RKO (cell line): Measurements from ENCODE around the gene GSK3A.

ENCODE experiments used
- DNase-seq: peaks from one replicate; pipeline ENCODE4 v3.0.0-alpha.2; 2016; ENCODE audit warnings: low spot score

GSK3A gene

DNA sequence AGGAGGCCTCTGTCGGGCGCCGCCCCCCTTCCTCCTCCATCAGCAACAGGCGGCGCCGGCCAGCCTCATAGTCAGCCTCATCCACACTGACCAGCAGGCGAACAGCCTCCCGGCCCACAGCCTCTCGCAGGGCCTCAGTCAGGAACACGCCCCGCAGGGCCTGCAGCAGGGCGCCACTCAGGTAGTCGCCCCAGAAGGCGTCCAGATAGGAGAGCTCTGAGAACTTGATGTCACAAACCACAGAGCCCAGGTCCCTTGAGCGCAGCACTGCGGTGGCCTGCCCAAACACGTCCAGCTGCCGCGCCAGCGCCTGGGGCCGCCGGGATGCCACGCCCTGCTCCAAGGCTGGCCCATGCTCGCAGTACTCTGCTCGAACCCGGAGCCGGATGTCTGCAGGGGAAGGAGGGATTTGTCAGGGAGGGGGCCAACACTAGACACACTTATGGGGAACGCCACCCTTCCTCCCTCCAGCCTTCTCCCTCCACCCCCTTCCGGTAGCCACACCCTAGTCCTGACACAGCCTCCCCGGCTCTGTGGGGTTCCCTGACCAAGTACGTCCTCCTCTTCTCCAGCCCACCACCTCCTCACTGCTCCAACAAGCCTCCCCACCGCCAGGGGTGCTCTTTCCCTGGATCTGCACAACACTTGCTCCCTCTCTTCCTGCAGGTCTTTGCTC is 42.8 kb downstream of the GSK3A start:
- DNase-seq = no peak

GRCh38 chr19:42198676-42199439 is 43.5 kb downstream of the GSK3A start:
- DNase-seq = no peak

GRCh38 chr19:42197375-42197817 is 45.0 kb downstream of the GSK3A start:
- DNase-seq = no peak

DNA sequence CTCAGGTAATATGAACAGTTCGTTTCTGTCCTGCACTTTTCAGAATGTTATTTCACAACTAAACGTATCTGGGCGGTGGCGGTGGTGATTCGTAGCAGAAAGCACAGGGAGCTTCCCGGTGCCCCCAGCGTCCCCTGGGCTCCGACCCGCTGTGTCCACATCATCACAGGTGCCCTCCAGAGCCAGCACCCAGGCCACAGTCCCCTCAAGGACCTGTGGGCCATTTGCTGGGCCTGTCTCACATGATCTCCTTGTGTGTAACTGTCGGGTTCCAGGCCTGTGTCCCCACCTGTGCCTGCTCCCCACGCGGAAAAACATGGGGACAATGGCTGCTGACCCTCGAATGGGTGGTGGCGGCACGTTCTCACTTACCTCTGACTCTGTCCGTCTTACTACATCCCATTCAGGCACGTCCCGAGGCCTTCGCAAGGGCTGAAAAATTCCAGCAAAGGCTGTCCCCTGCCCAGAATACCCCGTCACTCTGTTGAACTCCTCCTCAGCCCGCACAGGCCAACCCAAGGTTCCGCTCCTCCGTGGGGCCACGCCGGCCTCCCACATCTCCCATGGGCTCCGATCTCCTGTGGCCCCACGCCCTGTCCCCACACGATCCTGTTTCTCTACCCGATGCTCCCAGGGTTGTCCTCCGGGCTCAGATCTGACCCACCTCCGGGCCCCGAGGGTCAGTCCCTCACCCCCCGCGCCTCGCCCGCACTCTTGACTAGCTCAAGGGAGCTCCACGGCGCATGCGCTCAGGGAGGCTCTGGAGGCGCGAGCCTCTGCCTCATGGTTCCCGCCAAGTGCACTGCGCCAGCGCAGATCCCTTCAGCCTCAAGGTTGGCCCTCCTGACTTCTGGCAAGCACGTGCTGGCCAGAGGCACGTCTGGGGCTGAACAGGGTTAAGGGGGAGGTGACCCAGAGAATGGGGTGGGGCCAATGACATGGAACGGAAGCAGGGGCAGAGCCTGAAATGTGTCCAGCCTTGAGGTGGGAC is 46.1 kb downstream of the GSK3A start:
- no peak for DNase-seq

GRCh38 chr19:42193706-42194105 is 48.7 kb downstream of the GSK3A start:
- DNase-seq = peak; percentile 66

DNA sequence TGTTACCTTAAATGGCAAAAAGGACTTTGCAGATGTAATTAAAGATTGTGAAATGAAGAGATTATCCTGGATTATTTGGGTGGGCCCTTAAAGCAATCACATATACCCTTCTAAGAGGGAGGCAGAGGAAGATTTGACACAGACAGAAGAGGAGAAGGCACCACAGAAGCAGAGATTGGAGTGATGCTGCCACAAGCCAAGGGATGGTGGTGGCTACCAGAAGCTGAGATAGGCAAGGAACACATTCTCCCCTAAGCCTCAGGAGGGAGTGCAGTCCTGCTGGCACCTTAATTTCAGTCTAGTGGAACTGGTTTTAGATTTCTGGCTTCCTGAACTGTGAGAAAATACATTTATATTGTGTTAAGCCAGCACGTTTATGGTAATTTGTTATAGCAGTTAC is 49.1 kb downstream of the GSK3A start:
- DNase-seq = no peak

DNA sequence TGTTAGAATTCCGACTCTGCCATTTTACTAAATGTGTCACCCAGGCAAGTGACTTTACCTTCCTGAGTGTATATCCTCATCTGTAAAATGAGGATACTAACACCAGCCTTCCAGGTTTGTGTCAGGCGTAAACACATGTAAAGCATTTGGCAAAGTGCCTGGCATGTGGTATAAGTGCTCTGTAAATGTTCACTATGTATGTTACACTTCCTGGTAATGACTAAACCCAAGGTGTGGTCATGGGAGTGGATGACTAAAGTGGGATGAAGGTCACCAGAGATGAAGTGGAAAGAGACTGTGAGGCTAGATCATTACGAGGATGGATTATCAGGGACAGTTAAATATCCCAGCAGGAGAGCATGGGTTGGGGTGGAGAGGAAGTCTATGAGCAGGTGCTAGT is 50.5 kb downstream of the GSK3A start:
- peak; percentile 73 for DNase-seq

DNA sequence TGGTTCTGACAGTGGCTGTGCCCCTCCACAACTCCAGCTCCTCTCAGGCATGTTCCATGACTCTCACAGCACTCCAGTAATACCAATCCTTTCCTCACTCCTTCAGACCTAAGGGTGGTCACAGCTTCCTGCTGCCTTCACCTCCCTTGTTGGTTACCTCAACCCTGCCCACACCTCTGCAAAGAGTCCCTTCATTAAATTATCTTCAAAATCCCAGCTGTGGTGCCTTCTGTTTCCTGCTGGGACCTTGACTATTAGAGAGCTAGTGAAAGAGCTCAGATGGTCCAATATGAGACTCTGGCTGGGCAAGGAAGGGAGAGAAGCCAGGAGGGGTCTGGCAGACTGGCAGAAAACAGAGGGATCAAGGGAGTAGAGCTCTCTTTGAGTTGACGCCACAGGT is 51.1 kb downstream of the GSK3A start:
- DNase-seq = no peak

DNA sequence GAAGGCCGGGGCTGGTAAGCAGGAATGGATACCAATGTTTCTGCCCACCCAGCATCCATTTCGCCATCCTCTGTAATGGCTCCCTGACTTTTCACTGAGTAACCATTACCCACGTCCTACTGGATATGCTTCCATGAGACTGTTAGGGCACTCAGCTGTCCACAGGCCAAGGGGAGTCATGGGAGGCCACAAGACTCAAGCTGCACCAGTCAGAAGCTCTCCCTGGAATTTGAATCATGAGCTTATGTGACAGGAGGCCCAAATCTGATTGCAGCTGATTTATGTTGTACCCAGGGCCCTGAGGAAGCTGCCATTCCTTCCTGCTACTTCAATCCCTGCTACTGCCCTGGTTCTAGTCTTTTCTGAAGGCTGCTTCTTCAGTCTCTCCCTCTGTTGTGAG is 53.3 kb downstream of the GSK3A start:
- peak; percentile 20 for DNase-seq

GRCh38 chr19:42188665-42189064 is 53.7 kb downstream of the GSK3A start:
- DNase-seq = no peak

DNA sequence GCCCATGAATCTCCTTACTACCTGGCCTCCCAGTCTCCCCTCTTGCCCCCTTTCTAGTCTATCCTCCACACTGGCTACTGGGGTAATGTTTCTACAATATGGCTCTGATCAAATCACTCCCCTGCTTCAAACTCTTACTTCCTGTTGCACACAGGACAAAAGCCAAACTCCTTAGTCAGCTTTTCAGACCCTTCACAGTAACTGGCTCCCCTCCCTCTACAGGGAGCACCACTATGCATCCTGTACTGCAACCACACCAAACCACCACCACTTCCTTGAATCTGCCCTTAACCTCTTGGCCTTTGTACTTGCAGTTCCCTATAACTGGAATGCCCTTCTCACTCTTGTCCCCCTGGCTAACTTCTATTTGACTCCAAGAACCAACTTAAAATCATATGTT is 57.1 kb downstream of the GSK3A start:
- no peak for DNase-seq

DNA sequence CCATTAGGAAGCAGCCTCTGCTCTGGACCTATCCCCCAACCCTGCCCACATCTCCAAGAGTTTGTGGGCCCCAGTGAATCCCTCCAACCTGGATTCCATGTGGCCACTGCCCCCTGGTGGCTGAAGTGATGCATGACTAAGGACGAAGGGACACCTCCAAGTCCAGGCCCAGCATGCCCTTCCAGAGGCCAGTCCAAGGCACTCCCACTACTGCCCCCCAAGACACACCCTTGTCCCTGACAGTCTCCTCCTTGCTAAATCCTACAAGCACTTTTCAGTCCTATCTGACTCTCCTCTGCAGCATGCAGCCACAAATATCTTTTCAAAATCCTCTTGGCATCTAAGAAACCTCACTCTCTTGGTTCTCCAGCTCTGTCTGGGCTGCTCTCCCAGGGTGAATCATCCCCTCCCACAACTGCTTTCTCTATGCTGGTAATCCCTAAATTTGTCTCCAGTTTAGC is 58.0 kb downstream of the GSK3A start:
- peak; percentile 69 for DNase-seq
